HG03558 (cell line): ENCODE results near the gene NOC2L.

Experiments used
- ATAC-seq: cut with Tn5 transposase; IDR thresholded peaks from one replicate; pipeline ENCODE4 v1.9.1; 2021; ENCODE audit warnings: moderate number of reproducible peaks; ENCODE audit not compliant: unreplicated experiment; ENCODE audit errors: extremely low read depth

Gene NOC2L

GRCh38 chr1:934991-935750 lies 23.9 kb downstream of the NOC2L start:
- no peak for ATAC-seq

DNA sequence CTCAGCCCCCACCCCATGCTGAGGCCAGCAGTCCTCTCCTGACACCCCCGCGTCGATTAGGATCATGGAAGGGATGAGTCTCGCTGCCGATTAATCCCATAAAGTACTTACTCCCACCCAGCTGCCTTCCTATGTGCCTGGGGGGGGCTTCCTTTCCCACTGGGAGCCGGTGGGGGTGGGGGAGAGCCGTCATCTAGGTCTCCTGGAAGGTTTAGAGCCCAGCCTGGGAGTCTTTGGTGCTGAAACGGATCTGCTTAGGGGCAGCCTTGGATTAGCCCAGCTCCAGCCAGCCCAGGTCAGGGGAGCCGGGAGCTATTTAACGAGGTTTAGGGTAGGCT lies 25.5 kb downstream of the NOC2L start:
- ATAC-seq, result no peak

- ATAC-seq, result no peak
Measured at GRCh38 chr1:932776-933602, 26.1 kb downstream of the NOC2L start.

- ATAC-seq, result no peak
Measured at GRCh38 chr1:932173-932510, 26.9 kb downstream of the NOC2L start.

DNA sequence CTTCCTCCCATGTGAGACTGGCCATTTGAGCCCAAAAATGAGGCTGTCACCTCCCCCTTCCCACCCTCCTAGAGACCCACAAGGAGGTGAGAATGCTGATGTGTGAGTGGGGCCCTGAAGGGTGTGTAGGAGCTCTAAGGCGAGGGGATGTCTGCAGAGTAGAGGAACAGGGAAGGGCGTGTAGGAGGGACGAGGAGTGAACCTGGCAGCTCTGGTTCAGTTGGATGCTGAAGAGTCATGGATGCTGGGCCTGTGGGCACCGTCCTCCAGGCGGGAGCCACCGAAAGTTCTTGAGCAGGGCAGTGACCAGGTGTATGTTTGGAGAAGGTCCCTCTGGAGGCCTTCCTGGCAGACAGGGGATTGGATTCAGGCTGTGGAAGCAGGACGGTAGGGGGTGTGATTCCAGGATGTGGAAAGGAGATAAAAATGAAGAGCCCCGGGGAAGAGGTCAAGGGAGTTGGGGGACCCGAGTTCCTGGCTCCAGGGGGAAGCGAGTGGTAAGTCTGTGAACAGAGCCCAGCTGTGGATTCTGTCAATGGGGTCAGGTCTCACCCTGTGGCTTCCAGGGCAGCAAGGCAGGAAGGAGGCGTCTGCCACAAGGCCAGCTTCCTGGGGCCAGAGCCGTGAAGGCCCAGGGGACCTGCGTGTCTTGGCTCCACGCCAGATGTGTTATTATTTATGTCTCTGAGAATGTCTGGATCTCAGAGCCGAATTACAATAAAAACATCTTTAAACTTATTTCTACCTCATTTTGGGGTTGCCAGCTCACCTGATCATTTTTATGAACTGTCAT lies 27.5 kb downstream of the NOC2L start:
- no peak for ATAC-seq

- no peak for ATAC-seq
Measured at GRCh38 chr1:930633-931138, 28.4 kb downstream of the NOC2L start.

DNA sequence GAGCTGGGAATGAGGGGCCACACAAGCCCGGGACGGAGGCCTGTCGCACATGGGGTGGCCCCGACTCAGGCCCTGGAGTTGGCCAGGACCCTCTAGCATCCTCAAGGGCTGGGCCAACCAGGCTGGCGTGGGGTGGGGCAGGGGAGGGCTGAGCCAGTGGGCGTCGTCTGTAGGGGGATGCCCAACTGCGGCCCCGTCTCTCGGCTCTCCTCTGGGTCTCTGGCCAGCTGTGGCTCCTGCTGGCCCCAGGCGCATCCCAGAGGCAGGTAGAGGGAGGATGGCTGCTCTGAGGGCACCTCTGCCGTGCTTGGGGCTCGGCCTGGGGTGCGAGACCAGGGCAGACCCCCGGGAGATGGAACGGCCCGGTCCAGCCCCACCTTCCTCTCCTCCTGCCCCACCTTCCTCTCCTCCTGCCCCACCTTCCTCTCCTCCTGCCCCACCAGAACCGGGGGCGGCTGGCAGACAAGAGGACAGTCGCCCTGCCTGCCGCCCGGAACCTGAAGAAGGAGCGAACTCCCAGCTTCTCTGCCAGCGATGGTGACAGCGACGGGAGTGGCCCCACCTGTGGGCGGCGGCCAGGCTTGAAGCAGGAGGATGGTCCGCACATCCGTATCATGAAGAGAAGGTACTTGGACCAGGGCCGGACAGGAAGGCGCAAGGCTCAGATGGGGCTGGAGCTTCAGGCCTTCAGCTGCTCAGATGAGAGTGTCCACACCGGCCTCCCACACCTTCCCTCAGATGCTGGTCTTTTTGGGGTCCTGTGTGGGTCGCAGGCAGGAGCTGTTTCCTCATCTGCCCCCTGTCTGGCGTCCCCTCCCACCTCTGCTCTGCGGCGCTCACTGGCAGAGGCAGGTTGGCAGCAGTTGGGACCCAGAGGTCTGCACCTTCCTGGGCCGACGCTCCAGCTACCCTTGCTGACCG lies 29.1 kb downstream of the NOC2L start:
- no peak for ATAC-seq

GRCh38 chr1:928825-929661 lies 30.0 kb downstream of the NOC2L start:
- no peak for ATAC-seq

DNA sequence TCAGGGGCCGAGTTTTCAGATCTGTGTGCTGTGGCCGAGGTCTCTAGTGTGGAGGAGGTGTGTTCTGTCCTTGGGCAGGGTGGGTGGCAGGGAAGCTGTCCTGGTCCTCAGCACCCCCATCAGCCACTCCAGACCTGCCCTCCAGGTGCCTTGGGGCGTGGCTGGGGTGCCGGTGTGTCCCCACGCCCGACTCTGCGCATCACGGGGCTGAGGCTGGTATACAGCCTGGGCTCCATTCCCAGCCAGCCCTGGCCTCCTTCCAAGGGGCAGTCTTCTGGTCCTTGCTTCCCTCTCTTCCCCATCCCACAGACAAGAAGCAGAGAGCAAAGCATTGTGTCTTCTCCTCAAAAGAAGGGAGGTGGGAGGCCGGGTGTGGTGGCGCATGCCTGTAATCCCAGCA lies 31.3 kb downstream of the NOC2L start:
- no peak for ATAC-seq

- ATAC-seq, result no peak
Measured at GRCh38 chr1:927234-927633, 31.8 kb downstream of the NOC2L start.

DNA sequence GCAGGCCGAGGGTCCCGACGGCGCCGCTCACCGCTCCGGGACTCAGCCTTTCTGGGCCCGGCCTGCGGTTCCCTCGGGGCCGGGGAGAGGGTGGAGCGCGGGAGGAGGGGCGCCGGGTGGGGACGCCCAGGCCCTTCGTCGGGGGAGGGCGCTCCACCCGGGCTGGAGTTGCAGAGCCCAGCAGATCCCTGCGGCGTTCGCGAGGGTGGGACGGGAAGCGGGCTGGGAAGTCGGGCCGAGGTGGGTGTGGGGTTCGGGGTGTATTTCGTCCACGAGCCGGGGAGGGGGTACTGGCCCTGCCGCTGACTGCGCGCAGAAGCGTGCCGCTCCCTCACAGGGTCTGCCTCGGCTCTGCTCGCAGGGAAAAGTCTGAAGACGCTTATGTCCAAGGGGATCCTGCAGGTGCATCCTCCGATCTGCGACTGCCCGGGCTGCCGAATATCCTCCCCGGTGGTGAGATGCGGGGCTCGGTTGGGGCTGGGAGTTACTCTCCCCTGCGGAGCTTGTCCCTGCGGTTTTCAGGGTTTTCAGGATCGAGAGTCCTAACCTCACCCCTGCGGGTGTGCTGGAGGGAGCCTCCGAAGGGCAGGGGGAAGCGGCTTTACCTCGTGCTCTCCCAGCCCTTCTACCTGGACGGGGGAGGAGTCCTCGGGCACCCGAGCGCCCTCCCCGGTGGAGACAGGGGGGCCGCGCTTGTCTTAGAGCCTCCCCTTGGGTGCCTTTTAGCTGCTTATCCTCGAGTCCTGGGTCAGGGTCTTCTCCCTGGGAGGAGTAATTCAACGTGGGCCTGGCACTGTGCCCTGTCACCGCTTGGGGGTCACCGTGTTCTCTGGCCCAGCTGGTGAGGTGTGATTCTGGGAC lies 33.3 kb downstream of the NOC2L start:
- ATAC-seq, result no peak

DNA sequence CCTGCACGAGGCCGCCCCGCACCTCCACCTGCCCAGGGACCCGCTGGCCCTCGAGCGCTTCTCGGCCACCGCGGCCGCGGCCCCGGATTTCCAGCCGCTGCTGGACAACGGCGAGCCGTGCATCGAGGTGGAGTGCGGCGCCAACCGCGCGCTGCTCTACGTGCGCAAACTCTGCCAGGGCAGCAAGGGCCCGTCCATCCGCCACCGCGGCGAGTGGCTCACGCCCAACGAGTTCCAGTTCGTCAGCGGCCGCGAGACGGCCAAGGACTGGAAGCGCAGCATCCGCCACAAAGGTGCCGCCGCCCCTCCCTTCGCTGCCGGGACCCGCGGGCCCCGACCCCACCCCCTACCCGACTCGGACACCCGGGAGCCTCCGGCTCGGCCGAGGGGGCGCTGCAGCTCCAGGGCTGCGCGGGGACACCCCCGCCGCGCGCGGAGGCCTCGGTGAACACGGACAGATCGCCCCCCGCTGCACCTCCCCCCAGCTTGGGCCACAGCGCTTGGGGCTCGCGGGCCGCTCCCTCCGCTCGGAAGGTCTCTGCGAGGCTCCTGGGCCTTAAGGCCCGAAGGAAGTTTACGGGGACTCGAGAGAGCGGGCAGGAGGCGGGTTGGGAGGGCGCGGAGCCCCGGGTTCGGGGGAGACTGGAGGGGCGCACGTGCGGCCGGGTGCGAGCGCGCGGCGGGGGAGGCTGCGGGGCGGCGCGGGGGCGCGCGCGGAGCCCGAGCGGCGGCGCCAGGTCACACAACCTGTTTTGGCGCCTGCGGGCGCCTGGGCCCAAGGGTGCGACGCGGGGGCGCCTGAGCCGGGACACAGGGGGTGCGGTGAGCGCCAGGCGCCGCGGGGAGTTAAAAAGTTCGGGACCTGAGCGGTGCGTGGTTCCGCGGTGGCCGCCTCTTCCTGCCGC lies 34.1 kb downstream of the NOC2L start:
- no peak for ATAC-seq

GRCh38 chr1:923991-924655 lies 34.9 kb downstream of the NOC2L start:
- ATAC-seq, result no peak

- ATAC-seq, result no peak
Measured at GRCh38 chr1:923131-923990, 35.7 kb downstream of the NOC2L start, which contains the start of gene SAMD11. Gene SAMD11, plus strand, starts transcription at chr1:923923. Its CDS starts 509 bp downstream, at chr1:924432.

DNA sequence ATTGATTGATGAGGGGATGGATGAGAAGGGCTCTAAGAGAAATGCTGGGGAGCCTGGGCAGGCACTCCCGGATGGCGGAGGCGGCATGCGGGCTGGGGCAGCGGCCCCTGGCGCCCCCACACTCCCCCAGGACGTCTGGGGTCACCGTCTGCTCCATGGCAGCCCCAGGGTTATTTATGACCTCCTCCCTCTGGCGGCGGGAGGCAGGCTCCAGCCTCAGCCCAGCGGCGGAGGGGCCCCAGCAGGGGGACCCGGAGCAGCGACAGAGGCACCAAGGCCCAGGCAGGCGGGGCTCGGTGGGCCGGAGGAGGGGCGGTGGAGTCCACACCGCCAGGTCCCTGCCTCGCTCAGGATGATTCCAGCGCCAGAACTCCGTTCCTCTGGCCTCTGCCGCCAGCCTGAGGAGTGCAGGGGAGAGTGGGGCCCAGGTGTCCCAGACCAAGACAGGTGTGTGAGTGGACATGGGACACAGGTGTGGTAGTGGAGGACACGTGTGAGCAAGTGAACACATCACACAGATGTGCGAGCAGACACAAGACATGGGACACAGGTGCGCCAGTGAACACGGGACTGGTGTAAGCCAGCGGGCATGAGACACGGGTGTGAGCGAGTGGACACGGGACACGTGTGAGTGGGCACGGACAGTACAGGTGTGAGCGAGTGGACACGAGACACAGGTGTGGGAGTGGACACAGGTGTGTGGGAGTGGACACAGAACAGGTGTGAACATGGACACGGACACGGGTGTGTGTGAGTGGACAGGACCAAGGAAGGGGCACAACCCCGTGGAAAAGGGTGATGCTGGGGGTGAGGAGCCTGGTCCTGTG lies 37.8 kb downstream of the NOC2L start:
- ATAC-seq, result no peak
